OCI-LY1 (cell line): ENCODE measurements around the gene AK5.

ENCODE experiments used
- EZH2 ChIP-seq: fragments of 200-600 bp; sonication (generic), shearing (Covaris generic); IDR thresholded peaks from 2 replicates; pipeline ENCODE4 v1.8.0; 2017; ENCODE audit warnings: borderline replicate concordance, mixed run types, mild to moderate bottlenecking, antibody characterized with exemption, low read length, moderate library complexity, mixed read lengths
- TF ChIP-seq, protein P1 (sequence below): fragments of 200-600 bp; sonication (generic), shearing (Covaris generic); IDR thresholded peaks from 2 replicates; pipeline ENCODE4 v1.5.1; 2017; ENCODE audit warnings: mild to moderate bottlenecking, antibody characterized with exemption, low read length, moderate library complexity, mixed read lengths

DNA sequence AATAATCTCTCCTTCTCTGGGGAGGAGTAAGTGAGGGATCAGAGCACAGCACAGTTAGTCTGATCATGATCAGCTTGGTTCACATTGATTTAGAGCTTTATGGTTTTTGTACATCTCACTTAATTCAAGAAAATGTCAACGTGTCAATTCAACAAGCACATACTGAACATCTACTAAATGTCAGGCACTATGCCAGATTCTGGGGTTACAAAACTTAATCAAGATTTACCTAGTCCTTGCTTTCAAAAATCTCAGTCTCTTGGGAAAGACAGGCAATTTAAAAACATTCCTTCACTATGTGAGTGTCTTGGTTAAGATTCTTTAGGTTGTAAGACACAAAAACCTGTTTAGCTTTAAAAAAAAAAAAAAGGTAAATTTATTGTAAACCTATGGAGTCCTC, 181.4 kb downstream of the AK5 start:
- TF ChIP-seq, protein P1, sequence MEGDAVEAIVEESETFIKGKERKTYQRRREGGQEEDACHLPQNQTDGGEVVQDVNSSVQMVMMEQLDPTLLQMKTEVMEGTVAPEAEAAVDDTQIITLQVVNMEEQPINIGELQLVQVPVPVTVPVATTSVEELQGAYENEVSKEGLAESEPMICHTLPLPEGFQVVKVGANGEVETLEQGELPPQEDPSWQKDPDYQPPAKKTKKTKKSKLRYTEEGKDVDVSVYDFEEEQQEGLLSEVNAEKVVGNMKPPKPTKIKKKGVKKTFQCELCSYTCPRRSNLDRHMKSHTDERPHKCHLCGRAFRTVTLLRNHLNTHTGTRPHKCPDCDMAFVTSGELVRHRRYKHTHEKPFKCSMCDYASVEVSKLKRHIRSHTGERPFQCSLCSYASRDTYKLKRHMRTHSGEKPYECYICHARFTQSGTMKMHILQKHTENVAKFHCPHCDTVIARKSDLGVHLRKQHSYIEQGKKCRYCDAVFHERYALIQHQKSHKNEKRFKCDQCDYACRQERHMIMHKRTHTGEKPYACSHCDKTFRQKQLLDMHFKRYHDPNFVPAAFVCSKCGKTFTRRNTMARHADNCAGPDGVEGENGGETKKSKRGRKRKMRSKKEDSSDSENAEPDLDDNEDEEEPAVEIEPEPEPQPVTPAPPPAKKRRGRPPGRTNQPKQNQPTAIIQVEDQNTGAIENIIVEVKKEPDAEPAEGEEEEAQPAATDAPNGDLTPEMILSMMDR = no peak
- no peak for TF ChIP-seq EZH2
